K562 (cell line): ENCODE results near the gene NUCB2. TPM values are rescaled to one million over a fixed set of nuclear protein-coding genes. Genes with fewer than 3 reads are reported as not detected.

Experiments used
- ARID2 ChIP-seq: fragments of 450-650 bp; IDR thresholded peaks from 2 replicates; pipeline ENCODE4 v1.6.1; 2017; ENCODE audit warnings: antibody characterized with exemption, mild to moderate bottlenecking
- ATF1 ChIP-seq, 2 experiments: fragments of 450-650 bp in 1 of 2; IDR thresholded peaks; 2 replicates each; pipeline ENCODE4 v1.6.1; 2016; ENCODE audit warnings: missing compliant biosample characterization in 1 of 2, missing genetic modification characterization in 1 of 2
- BACH1 ChIP-seq: fragments of 200-800 bp; sonication (Bioruptor generic); IDR thresholded peaks from 2 replicates; pipeline ENCODE4 v1.6.1; 2016; ENCODE audit warnings: missing genetic modification characterization, missing compliant biosample characterization
- CREM ChIP-seq: IDR thresholded peaks from 2 replicates; pipeline ENCODE4 v1.6.1; 2014; ENCODE audit warnings: antibody characterized with exemption, low read depth
- FIP1L1 ChIP-seq: fragments of 200-400 bp; formaldehyde crosslinking; IDR thresholded peaks from 2 replicates; pipeline ENCODE4 v1.6.1; 2018; ENCODE audit warnings: mild to moderate bottlenecking, low read depth, low read length; ENCODE audit not compliant: poor library complexity, severe bottlenecking
- HNRNPUL1 ChIP-seq: fragments of 200-400 bp; formaldehyde crosslinking; IDR thresholded peaks from 2 replicates; pipeline ENCODE4 v1.6.1; 2017; ENCODE audit warnings: low read length
- KDM1A ChIP-seq, 2 experiments: fragments of 450-650 bp; IDR thresholded peaks; 2 replicates each; pipeline ENCODE4 v1.6.1; 2016; ENCODE audit warnings: mild to moderate bottlenecking in 2 of 2
- MAZ ChIP-seq, 2 experiments: fragments of 450-650 bp in 1 of 2; sonication (generic) in 1 of 2; formaldehyde crosslinking; IDR thresholded peaks in 1 of 2; conservative IDR thresholded peaks in 1 of 2; 2 replicates each; pipeline versions ENCODE4 v1.4.0 to v1.5.0; 2020; ENCODE audit warnings: mild to moderate bottlenecking in 1 of 2, missing genetic modification reagents in 1 of 2
- MLX ChIP-seq, 2 experiments: fragments of 450-650 bp in 1 of 2; sonication (generic) in 1 of 2; formaldehyde crosslinking; conservative IDR thresholded peaks; 2 replicates each; pipeline versions ENCODE4 v1.4.0 to v1.8.1; 2020 to 2022; ENCODE audit warnings: mild to moderate bottlenecking in 1 of 2, missing genetic modification reagents in 1 of 2
- MYC ChIP-seq, 2 experiments: fragments of 250-450 bp in 1 of 2; sonication (Bioruptor Pico) in 1 of 2; IDR thresholded peaks; 2 replicates each; pipeline versions ENCODE4 v1.5.1 to v1.6.1; 2012 to 2021; ENCODE audit warnings: low read depth in 2 of 2, borderline replicate concordance in 1 of 2, improper control_type of control experiment in 1 of 2, low read length in 1 of 2, mild to moderate bottlenecking in 1 of 2, moderate library complexity in 1 of 2
- NRF1 ChIP-seq, 2 experiments: fragments of 450-650 bp; IDR thresholded peaks in 1 of 2; conservative IDR thresholded peaks in 1 of 2; 2 replicates each; pipeline ENCODE4 v1.6.1; 2014; ENCODE audit warnings: mild to moderate bottlenecking in 2 of 2
- PBX2 ChIP-seq, 2 experiments: IDR thresholded peaks in 1 of 2; conservative IDR thresholded peaks in 1 of 2; 2 replicates each; pipeline ENCODE4 v1.6.1; 2016; ENCODE audit warnings: low read depth in 2 of 2, mild to moderate bottlenecking in 1 of 2, missing compliant biosample characterization in 1 of 2, missing genetic modification characterization in 1 of 2, moderate library complexity in 1 of 2
- POLR3A ChIP-seq: IDR thresholded peaks from 2 replicates; pipeline ENCODE4 v1.6.1; 2011; ENCODE audit warnings: borderline replicate concordance, mild to moderate bottlenecking, moderate library complexity; ENCODE audit not compliant: insufficient read length, insufficient read depth; ENCODE audit errors: extremely low read depth
- RNF2 ChIP-seq: sonication (generic); IDR thresholded peaks from 2 replicates; pipeline ENCODE4 v1.6.1; 2016
- ZFPM2 ChIP-seq: fragments of 250-450 bp; sonication (Bioruptor Pico); IDR thresholded peaks from 2 replicates; pipeline ENCODE4 v1.5.1; 2022; ENCODE audit warnings: mild to moderate bottlenecking
- ZKSCAN1 ChIP-seq: fragments of 150-350 bp; IDR thresholded peaks from 2 replicates; pipeline ENCODE4 v1.6.1; 2016; ENCODE audit warnings: low read depth, low read length
- ZNF23 ChIP-seq: fragments of 250-450 bp; sonication (Bioruptor Pico); IDR thresholded peaks from 2 replicates; pipeline ENCODE4 v1.4.0; 2020; ENCODE audit warnings: mild to moderate bottlenecking
- ZNF3 ChIP-seq: fragments of 250-450 bp; sonication (Bioruptor Pico); IDR thresholded peaks from 2 replicates; pipeline ENCODE4 v1.5.0; 2021; ENCODE audit warnings: mild to moderate bottlenecking, moderate library complexity
- ZNF324 ChIP-seq: fragments of 250-450 bp; sonication (Bioruptor Pico); IDR thresholded peaks from 2 replicates; pipeline ENCODE4 v1.4.0; 2020; ENCODE audit warnings: mild to moderate bottlenecking
- ZNF740 ChIP-seq, 3 experiments: fragments of 200-800 bp in 1 of 3; sonication (Bioruptor generic) in 1 of 3; sonication (generic) in 1 of 3; formaldehyde crosslinking in 1 of 3; IDR thresholded peaks; 2 replicates each; pipeline versions ENCODE4 v1.6.1 to v1.8.0; 2016 to 2022; ENCODE audit warnings: mild to moderate bottlenecking in 2 of 3, missing compliant biosample characterization in 2 of 3, missing genetic modification characterization in 2 of 3, missing genetic modification reagents in 1 of 3
- polyA plus RNA-seq, 8 experiments: library from polyadenylated mRNA; depleted of rRNA in 4 of 8; stranded (reverse) in 5 of 8; unstranded in 3 of 8; fragments of >200 nt; fragmentation: Nextera tagmentation in 2 of 8; fragmentation: Illumina TruSeq in 1 of 8; extraction: Ambion mirVana in 2 of 8; extraction: Trizol in 1 of 8; gene quantifications; 2 replicates each; pipeline versions ENCODE4 v1.2.1 to v1.2.3, GENCODE V29; 2011 to 2014; ENCODE audit warnings: inconsistent platforms in 1 of 8, missing spikeins in 1 of 8
- total RNA-seq, 7 experiments: library from RNA; depleted of rRNA in 6 of 7; stranded (reverse); fragments of >200 nt in 6 of 7; fragmentation: Illumina TruSeq in 2 of 7; extraction: Trizol in 2 of 7; gene quantifications; 2 replicates each; pipeline versions ENCODE4 v1.2.1 to v1.2.3, GENCODE V29; 2011 to 2021; ENCODE audit warnings: low replicate concordance in 1 of 7

Gene NUCB2
- total and polyA plus RNA-seq, 9 of the 15 experiments (the other 6 are each of a cell fraction or from before 2014, with no cell fraction given), result 54.0 to 108 (median 84.6) TPM

GRCh38 chr11:17276236-17277023 is at the start of gene NUCB2 (continued):
- peak; percentile 83 for TF ChIP-seq ZNF740 (CRISPR knock-in tag; IDR thresholded peaks at IDR 0.05)
- TF ChIP-seq ZNF740 (tag; IDR thresholded peaks at IDR 0.05), result peak in 1 of 2 experiments; percentile 91; a peak in 2 of 4 replicates
- TF ChIP-seq BACH1 (tag), result no peak
- TF ChIP-seq HNRNPUL1, result no peak
- no peak for TF ChIP-seq ATF1 (CRISPR knock-in tag; IDR thresholded peaks at IDR 0.05)
- peak; percentile 82 for TF ChIP-seq ATF1 (tag; IDR thresholded peaks at IDR 0.05)
- no peak for TF ChIP-seq ARID2
- TF ChIP-seq POLR3A, result no peak
- no peak for TF ChIP-seq ZNF23
- TF ChIP-seq MLX (CRISPR knock-in tag; conservative IDR thresholded peaks at IDR 0.05), result no peak
- TF ChIP-seq MYC (IDR thresholded peaks at IDR 0.05; ENCODE audit: low read depth, low read length), result peak; percentile 11
- TF ChIP-seq MYC (CRISPR knock-in tag; IDR thresholded peaks at IDR 0.05; ENCODE audit: borderline replicate concordance, low read depth), result 0 out of 2 replicates have a peak, but pooled peaks have one; percentile 48
- peak; percentile 81 to 85 for TF ChIP-seq NRF1 (conservative IDR thresholded peaks at IDR 0.05 in 1 of 2, IDR thresholded peaks at IDR 0.05 in 1 of 2)
- no peak for TF ChIP-seq ZFPM2 (CRISPR knock-in tag)
- no peak for TF ChIP-seq PBX2 (CRISPR knock-in tag; IDR thresholded peaks at IDR 0.05; ENCODE audit: low read depth)
- TF ChIP-seq PBX2 (tag; conservative IDR thresholded peaks at IDR 0.05; ENCODE audit: low read depth), result no peak
- no peak for TF ChIP-seq ZNF324 (CRISPR knock-in tag)
- no peak for TF ChIP-seq ZNF3 (CRISPR knock-in tag)
- peak; percentile 88 for TF ChIP-seq RNF2
- TF ChIP-seq FIP1L1, result peak; percentile 50
- peak; percentile 48; the same call in 1 of the 2 replicates for TF ChIP-seq CREM
- 0 out of 4 replicates have a peak, but pooled peaks of 1 of the 2 experiments have one; percentile 3 for TF ChIP-seq KDM1A (IDR thresholded peaks at IDR 0.05)
- TF ChIP-seq ZKSCAN1, result no peak
- TF ChIP-seq MAZ (CRISPR knock-in tag; conservative IDR thresholded peaks at IDR 0.05 in 1 of 2, IDR thresholded peaks at IDR 0.05 in 1 of 2), result peak; percentile 85 to 90
